Mesenteric fat pad (tissue), 1 donor: ENCODE measurements around the gene CAMSAP1. TPM values are rescaled to one million over a fixed set of nuclear protein-coding genes. Genes with fewer than 3 reads are reported as not detected.
A peak's percentile ranks its signal among the peaks of the same experiment; 100 is the strongest.
"Not testable (repeated sequence)": the region's sequence is repeated elsewhere in the genome, so short reads cannot be mapped to it uniquely, and the experiment has no call there.

Source experiments
- DNase-seq: peaks from one replicate; pipeline ENCODE4 v3.0.0-alpha.2; 2020; ENCODE audit warnings: low spot score
- total RNA-seq: library from RNA; stranded (reverse); fragmentation: NEBNext Ultra II Directional; extraction: Animal tissue kit (Norgen Biotek cat#: 25700); gene quantifications from one replicate; pipeline ENCODE4 v1.2.1, GENCODE V29; 2021
- donor health status: DM: yes; HTN: yes; CAD: no.

The CAMSAP1 gene
- total RNA-seq, 1 donor from 2014 or later, result 35.3 TPM

DNA sequence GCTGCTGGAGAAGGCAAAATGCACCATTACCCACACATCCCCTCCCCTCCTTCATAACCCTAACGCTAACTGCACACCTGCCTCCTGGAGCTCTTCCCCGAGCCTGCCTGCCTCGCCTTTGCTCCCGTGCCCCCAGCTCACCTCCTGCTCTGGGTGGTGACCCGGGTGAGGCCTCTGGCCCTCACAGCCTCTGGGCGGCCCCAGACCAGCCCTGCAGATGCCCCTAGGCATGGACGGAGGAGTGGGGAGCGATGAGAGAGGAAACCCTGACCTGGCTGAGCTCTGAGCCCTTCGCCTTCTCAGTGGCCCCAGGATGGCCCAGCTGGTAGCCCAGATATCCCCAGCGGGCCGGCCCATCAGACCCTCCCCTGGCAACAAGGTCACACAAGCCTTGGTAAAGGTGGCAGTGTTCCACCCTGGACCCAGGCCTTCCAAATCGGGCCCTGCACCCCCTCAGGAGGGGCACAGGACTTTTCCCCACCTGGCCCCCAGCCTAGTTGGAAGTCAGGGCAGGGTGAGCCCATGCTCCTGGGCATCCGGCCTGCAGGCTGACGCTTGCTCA, 14.5 kb upstream of the CAMSAP1 start:
- no peak for DNase-seq

DNA sequence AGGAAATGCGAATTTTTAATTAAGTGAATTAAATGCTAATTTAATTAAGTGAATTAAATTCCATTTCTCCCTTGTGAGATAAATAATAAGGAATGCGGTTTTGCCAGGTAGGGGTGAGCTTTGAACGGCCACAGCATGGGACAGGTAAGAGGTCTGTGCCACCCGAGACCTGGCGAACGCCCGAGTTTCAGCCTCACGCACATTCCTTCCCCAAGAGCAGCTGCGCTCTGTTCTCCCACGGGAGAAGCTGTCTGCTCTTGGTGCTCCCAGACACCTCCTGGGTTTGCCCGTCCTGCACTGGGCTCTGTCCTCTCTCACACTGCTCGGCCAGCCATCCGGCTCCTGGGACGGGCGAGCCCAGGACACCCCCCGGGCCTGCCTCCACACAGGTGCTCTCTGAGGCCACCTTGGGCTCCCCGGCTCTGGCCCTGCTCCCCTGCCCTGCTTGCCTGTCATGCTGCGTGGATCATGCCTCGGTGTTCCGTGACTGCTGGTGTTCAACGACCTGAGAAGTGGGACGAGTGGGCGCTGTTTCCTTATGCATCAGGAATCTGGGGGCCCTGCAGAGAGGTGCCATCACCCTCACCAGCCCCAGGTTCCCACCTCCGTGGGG, 13.7 kb upstream of the CAMSAP1 start:
- no peak for DNase-seq

DNA sequence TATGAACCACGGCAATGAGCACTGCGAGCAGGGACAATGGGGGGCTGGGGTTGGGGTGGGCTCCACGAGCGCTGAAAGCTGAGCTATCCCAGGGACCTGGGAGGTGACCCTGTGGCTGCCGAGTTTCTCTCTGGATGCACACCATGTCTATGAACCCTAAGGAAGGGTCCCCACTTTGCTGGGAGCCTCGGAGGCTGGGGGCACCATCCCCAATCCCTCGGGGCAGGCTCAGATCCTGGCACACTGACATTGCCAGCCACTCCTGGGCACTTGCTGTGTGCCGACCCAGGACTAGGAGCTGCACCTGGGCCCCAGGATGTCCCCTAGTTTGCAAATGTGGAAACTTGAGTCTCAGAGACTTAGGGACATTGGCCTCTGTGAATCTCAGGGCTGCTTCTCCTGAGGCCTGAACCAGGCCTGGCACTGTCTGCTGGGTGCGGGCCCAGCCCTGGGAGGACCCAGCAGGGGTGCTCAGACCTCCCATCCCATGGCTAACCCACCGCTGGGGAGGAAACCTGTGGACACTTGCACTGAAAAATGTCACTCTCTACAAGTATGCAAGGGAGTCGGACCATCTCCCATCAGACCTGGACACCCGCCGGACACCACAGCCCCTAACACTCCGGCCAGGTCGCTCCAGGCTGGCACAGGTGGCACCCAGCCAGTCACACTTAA, 13.0 kb upstream of the CAMSAP1 start:
- no peak for DNase-seq

DNA sequence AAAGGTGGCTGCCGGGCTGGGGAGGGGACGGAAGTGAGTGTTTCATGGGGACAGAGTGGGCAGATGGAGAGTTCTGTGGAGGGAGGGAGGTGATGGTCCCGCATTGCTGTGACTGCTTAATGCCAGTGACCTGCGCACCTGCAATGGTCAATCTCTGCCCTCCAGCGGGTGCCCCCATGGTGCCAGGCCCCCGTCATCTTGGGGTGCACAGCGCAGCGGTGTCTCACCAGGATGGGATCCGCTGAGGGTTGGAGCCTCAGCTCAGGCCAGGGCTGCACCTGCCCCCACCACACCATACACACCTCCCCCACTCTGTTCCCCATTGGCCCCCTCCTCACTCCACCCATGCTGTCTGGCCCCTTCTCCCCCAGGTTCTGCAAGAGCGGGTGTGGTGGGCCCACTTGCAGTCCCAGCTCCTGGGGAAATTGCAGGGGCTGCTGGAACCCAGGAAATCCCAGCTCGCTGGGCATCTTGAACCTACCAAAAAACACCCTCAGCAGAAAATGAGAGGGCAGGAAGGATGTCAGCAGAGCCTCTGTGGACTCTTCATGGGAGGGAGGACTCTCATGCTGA, 12.1 kb upstream of the CAMSAP1 start:
- DNase-seq, result peak; percentile 77

DNA sequence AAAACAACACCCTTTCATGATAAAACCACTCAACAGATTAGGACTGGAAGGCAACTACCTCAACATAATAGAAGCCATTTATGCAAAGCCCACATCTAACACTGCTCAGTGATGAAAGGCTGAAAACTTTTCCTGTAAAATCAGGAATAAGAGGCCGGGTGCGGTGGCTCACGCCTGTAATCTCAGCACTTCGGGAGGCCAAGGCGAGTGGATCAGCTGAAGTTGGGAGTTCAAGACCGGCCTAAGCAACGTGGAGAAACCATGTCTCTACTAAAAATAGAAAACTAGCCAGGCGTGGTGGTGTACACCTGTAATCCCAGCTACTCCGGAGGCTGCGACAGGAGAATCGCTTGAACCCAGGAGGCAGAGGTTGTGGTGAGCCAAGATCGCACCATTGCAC, 8.9 kb upstream of the CAMSAP1 start:
- peak; percentile 26 for DNase-seq

DNA sequence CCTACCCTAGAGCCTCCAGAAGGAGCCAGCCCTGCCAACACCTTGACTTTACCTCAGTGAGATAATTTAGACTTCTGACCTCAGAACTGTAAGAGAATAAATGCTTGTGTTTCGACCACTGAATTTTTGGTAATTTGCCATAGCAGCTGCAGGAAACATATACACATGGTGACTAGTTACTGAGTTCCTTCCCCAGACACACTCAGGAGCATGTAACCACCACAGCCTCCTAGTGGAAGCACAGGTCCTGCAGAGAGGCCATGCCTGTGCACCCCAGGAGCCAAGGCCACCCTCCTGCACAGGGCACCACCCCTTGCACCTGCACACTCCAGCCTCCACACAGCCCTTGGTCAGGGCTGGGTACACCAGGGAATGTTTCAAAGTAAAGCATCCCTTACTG, 7.6 kb upstream of the CAMSAP1 start:
- DNase-seq, result peak; percentile 14

DNA sequence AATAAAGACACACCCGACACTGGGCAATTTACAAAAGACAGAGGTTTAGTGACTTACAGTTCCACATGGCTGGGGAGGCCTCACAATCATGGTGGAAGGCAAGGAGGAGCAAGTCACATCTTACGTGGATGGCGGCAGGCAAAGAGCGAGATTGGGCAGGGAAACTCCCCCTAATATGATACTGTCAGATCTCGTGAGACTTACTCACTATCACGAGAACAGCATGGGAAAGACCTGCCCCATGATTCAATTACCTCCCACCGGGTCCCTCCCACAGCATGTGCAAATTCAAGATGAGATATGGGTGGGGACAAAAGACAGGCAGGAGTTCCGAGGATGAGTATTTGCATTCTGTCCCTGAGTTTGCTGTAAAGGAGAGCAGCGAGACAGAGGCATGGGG, 3.9 kb upstream of the CAMSAP1 start:
- not testable (repeated sequence) for DNase-seq

DNA sequence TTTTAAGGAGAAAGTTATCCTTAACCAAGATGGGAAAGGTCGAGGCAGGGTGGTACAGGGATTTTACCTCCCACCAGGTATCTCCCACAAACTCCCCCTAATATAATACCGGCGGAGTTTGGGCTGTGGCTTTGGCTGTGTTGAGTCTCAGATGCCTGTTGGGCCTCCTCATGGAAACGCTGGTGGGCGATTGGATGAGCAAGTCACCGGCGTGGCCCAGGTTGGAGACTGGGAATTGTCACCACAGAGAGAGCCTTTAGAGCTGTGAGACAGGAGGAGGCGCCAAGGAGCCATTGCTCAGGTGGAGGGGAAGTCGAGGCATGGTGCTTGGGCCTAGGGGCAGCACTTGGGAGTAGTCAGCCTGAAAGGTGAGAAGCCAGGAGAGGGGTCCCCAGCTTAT, 3.4 kb upstream of the CAMSAP1 start:
- peak; percentile 65 for DNase-seq

DNA sequence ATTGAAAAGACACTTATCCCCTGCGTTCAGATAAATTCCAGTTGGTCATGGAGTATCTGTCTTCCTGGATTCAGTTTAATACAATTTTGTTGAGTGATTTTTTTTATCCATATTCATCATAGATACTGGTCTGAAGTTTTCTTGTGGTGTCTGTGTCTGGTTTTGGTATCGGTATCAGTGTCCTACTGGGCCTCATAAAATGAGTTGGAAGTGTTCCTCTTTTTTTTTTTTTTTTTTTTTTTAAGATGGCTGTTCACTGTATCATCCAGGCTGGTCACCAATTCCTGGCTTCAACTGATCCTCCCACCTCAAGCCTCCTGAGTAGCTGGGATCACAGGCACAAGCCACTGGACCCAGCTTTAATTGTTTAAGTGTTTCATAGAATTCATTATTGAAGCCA, 2.9 kb upstream of the CAMSAP1 start:
- DNase-seq, result no peak

DNA sequence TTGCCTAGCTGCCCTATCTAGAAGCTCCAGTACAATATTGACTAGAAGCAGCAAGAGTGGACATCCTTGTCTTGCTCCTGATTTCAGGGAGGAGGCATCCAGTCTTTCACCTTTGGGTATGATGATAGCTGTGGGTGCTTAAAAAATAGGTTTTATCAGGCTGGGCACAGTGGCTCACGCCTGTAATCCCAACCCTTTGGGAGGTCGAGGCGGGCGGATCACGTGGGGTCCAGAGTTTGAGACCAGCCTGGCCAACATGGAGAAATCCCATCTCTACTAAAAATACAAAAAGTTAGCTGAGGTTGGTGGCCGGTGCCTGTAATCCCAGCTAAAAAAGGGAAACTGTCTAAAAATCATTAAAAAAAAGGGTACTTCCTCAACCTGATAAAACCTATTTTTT, 2.0 kb upstream of the CAMSAP1 start:
- peak; percentile 72 for DNase-seq

DNA sequence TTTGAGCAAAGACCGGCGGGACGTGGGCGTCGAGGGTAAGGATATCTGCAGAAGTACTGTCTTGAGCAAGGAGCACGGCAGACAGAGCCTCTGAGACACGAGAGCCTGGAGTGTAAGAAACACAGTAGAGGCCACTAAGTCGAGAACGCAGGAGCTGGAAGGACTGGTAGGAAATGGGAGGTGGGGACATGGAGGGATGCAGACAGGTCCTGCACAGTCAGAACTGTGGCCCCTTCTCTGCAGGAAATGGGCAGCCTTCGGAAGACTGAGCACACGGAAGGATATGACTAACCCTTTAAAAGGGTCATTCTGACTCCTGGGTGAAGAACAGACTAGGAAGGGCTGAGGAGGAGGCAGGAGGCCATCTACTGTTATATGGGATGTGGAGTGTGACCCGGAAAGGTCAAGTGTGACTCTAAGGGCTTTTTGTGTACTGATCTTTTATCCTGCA, 1.4 kb upstream of the CAMSAP1 start:
- DNase-seq, result peak; percentile 64

DNA sequence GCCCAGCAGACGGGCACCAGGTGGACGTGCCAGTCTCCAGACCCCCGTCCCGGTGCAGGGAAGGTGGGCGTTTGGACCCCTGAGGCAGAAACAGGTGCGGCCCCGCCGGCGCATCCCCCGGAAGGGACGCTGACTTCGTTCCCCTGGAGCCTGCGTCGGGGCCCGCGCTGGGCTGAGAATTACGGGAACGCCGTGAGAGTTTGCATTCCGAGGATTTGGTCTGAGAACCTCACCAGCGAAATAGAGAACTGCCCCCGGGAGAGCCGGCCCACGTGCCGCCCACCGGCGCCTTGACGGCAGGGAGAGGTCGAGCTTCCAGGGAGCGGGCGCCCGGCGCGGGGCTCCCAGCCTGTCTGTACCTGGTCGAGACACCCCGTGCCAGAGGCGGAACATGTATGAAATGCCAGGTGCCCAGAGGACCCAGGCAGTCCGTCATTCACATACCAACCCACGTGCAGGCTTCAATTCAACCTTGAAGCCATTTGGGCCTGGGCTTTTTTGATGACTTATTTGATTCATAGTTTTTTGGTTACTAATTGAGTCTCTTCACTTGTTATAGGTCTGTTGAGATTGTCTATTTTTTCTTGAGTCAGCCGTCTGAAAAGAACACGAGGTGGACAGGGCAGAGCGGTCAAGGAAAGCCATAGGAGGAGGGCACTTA, 877 bp upstream of the CAMSAP1 start:
- DNase-seq, result peak; percentile 90

DNA sequence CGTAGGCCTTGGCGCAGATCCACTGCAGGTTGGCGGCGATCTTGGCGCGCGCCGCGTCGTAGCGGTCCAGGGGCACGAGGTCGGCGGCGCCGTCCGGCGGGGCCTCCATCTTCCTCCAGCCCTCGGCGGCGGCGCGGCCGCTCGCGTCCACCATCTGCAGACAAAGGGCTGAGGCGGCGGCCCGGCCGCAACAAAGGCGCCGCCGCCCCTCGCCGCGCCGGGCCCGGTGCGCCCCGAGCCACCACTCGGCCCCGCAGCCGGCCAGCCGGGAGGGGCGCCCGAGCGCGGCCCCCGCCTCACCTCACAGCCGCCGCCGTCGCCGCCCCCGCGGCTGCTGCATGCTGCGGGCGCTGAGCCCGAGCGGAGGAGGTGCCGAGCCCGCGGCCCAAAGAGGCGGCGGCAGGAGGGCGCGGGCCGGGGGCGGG, 328 bp downstream of the CAMSAP1 start:
- no peak for DNase-seq

DNA sequence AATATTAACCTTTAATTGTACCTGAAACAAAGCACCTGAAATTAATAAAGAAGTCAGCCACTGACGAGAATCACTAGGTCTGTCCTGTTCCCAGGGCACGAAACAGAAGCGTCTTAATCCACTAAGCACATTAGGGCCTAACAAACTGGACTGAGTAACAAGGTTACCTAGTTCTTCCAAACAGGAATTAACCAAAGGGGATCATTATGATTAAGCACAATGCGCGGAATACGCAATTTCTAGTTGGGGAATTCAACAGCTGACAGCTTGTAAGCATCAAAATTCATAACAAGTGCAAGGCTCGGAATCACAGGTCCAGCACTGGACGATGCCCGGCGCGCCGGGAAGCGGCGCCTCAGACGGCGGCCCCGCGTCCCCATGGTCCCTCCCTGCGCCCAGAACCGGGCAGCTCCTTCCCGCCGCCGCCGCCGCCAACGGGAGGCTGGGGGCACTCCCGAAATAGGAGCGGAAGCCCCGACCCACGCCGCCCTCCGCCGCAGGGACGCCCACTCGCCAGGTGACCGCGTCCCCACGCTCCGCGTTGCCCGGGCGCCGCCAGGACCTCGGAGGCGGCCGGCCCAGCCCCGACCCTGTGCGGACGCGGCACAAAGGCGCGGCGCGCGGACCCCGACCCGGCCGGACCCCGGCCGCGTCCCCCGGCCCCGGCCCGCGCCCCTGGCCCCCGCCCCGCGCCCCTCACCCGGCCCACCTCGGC, 898 bp downstream of the CAMSAP1 start:
- DNase-seq, result peak; percentile 90

DNA sequence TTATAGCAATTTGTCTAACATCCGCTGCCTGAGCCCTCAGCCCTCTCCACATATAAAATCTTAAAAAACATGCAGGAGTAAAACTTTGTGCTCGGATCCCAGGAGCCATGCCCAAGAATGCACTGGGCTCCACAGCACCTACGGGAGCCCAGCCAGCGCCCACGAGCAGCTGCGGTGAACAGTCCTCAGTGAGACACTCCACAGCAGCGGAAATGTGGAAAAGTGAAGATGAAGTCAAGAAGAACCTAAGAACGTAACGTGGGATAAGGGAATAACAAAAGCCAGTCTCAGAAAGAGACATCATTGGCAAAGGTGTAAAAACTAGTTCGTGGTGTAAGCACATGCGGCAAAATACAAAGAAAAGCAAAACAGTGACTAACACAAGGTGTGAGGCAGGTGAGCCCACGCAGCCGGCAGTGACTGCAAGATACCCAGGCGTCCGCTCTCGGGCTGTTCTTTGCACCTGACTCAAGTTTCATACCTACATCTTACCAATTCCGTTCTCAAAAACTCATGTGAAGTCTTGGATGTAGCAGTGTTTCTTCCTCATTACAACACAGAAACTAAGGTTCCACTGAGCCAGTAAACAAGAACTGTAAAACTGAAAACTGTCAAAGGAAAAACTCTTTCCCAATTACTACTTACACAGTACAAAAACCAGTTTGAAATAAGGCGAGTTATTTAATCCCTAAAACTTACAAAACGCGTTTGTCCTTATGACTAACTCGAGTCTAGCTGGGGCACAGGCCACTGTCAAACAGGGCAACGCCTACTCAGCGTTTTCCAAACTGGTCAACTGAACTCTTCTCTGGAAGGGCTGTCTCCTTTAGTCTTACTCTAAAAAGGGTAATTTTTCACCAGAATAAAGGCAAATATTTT, 1.7 kb downstream of the CAMSAP1 start:
- peak; percentile 75 for DNase-seq

DNA sequence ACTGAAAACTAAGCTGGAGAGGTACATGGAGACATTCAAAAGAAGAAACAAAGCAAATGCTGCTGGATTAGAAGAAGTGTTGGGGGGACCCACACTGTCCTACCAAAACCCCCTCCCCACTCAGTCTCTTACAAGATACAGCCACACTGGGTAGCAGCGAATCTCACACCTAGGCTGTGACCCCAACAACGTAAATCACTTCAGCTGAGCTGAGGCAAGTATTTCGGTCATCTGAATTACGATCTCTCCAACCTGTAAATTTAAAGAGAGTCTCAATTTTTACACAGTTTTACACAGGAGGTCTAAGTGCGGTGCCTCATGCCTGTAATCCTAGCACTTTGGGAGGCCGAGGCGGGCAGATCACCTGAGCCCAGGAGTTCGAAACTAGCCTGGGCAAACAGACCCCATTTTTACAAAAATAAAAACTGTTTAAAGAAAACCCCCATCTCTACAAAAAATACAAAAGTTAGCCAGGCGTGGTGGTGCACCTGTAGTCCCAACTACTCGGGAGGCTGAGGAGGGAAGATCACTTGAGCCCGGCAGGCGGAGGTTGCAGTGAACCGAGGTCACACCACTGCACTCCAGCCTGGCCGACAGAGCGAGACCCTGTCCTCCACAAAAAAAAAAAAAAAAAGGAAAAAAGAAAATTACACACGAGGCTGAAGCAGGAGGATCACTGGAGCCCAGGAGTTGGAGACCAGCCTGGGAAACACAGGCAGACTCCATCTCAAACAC, 3.4 kb downstream of the CAMSAP1 start:
- DNase-seq, result peak; percentile 28

DNA sequence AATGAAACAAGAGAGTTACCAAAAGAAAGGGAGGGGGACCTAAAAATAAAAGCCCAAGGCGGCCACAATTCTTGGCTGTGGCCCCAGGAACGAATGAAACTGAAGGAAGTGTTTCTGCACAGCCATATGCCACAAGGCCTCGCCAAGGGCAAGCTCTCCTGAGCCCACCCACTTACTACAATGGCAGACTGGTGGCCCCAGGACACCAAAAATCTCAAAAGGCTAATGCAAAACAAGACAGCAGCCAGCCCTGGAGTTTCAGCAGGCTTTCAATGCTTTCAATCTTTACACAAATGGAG, 4.0 kb downstream of the CAMSAP1 start:
- peak; percentile 16 for DNase-seq

DNA sequence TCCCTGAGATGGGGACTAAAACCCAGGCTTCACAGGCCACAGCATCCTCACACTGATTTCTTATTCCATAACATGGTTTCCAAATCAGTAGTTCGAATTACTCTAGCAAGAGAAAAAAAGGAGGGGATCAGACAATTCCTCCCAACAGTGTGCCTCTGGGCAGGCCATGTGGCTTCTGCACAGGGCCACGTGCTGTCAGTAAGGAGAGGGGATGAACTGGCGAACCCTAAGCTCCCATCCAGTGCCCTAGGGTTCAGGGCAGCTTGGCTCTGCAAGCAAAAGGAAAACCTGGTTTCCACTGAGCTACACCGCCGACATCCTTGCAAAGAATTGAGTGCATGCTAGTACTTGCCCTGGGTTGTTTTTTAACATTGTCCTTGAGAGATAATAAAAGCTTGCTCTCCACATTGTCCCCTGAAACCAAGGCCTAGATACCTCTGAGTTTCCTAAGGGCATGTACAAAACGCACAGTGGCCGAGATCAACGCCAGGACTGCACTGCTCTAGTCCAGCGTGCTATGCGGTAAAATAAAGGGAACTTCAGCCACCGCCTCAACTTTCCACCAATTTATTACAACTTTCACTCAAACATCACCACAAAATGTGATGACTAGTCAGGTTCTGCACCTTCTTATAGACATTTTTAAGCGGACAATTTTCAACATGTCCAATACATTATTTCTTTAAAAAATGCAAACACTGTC, 4.5 kb downstream of the CAMSAP1 start:
- peak; percentile 26 for DNase-seq

DNA sequence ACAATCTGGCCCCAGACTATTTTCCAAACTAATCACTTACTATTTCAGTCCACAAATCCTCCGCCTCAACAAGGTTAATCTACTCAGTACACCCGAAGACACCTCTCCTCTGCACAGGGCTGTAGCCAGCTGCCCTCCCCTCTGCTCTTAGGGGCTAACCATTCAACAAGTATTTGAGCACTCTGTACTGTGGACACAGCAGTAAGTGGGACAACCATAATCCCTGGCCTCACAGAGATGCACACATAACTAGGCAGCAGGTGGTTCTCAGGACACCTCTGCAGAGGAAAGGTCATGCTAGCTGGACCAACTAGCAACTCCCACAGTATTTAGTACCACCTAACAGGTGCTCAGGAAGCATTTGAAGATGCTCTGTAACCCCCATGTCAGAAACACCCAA, 5.5 kb downstream of the CAMSAP1 start:
- DNase-seq, result peak; percentile 8
